Suppressor macrophage (primary cell): ENCODE results near the gene HS6ST1.

ENCODE experiments used
- DNase-seq, 4 experiments: peaks; one replicate each; pipeline ENCODE4 v3.0.0-alpha.2; 2020 to 2022
- total RNA-seq, 17 experiments: gene quantifications; one replicate each; lab custom pipeline; 2026; ENCODE audit warnings: mixed read lengths in 6 of 17, inconsistent platforms in 3 of 17; lab: John Stamatoyannopoulos, UW

The HS6ST1 gene, protein sequence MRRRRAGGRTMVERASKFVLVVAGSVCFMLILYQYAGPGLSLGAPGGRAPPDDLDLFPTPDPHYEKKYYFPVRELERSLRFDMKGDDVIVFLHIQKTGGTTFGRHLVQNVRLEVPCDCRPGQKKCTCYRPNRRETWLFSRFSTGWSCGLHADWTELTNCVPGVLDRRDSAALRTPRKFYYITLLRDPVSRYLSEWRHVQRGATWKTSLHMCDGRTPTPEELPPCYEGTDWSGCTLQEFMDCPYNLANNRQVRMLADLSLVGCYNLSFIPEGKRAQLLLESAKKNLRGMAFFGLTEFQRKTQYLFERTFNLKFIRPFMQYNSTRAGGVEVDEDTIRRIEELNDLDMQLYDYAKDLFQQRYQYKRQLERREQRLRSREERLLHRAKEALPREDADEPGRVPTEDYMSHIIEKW
- total RNA-seq, result 7.6 to 76.0 (median 46.1) reads per million in 17 experiments

DNA sequence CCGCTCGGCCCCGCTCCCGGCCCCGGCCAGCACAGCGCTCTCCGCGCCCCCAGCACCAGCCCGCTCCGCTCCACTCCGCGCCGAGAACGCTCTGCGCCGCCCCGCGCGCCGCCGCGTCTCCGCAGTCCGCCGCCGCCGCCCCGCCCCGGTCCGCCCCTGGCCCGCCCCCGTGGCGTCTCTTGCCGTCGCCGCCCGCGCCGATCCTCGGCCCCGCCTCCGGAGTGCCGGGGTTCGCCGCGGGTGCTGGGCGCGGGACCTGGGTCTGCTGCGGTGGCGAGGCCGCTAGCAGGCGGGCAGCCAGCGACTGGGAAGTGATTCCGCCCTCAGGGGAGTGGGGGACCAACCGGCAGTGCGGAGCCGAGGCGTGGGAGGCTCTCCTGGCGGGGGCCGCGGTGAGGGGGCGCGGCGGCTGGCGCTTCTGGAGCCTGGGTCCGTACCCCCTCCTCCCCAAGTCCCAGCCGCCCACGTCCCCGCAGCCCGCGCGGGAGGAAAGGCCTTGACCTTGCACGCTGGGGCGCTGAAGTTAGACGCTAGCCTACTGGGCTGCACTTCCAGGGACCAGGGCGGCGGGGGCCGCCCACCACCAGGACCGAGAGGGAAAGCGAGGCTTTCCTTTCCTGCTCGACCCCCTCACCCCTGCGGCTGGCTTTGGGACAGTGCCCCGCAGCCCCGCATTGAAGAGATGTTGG lies at the start of gene HS6ST1:
Gene HS6ST1 (minus strand): TSS at position 93 of the 689 bp plus-strand sequence. CDS start 305 bp downstream, outside the sequence.
- DNase-seq, result peak; percentile 87 to 97 (median 92)

GRCh38 chr2:128367601-128368359 lies 49.1 kb upstream of the HS6ST1 start:
- no peak for DNase-seq

GRCh38 chr2:128366713-128367511 lies 48.2 kb upstream of the HS6ST1 start:
- DNase-seq, result no peak

- DNase-seq, result no peak
Measured at GRCh38 chr2:128365217-128365905, 46.7 kb upstream of the HS6ST1 start.

DNA sequence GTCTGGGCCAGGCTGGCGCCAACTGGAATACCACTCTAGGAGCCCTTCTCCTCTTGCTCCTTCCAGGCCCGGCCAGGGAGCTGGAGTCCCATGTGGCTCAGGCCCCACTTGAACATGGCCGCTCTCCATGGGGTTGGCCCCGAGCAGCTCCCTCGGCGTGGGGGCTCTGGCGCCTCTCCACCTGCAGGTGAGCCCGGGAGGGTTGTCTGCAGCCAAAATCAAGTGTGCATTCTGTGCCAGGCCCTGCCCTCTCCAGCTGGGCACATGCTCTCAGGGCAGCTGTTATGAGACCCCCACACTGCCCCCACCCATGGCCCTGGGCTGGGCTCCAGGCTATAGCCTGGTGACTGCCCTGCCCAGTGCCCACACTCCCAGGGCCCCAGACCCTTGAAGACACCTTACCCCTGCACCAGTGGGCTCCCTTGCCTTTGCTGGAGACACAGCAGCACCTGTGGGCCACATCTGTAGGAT lies 45.8 kb upstream of the HS6ST1 start:
- no peak for DNase-seq

DNA sequence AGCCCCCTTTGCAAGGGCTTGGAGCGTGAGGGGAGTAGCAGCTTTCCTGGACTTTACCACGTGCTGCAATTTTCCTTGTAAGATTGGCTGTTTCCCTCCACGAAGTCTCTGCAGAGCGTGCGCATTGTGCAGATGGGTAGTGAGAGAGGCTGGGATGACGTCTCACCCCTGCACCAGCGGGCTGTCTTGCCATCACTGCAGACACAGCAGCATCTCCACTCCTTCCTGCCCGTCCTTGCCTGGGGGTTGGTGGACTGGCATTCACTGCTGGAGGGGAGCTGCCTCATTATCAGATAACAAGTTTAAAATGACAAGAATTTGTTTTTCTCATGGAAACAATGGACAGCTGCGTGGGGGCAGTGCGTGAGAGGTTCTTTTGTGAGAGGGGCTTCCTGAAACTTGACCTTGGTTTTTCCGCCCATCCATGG lies 45.3 kb upstream of the HS6ST1 start:
- DNase-seq, result no peak

GRCh38 chr2:128362889-128363228 lies 44.2 kb upstream of the HS6ST1 start:
- no peak for DNase-seq

DNA sequence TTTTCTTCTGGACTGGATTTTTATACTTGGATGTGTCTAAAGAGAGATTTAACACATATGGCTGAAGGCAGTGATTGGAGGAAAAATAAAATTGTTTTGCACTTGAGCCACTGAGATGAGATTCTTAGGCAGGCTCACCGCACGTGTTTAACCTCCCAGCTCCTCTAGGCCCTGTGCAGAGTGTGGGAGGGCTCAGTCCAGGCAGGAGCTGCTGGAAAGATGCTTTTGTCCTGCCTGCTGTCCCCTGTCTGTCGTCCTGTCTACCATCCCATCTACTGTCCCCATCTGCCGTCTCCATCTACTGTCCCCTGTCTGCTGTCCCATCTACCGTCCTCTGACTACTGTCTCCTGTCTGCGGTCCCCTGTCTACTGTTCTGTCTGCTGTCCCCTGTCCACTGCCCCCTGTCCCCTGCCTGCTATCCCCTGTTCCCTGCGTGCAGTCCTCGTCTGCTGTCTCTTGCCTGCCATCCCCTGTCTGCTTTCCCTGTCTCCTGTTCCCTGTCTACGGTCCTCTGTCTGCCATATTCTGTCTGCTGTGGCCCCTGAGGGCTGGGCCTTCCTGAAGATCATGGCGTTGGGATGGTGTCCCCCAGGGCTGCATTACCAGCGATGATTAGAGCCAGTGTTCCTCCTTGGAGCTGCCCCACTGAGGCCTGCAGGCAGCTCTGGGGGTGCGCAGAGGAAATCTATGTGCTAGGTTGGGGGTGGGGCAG lies 43.7 kb upstream of the HS6ST1 start:
- DNase-seq, result no peak

DNA sequence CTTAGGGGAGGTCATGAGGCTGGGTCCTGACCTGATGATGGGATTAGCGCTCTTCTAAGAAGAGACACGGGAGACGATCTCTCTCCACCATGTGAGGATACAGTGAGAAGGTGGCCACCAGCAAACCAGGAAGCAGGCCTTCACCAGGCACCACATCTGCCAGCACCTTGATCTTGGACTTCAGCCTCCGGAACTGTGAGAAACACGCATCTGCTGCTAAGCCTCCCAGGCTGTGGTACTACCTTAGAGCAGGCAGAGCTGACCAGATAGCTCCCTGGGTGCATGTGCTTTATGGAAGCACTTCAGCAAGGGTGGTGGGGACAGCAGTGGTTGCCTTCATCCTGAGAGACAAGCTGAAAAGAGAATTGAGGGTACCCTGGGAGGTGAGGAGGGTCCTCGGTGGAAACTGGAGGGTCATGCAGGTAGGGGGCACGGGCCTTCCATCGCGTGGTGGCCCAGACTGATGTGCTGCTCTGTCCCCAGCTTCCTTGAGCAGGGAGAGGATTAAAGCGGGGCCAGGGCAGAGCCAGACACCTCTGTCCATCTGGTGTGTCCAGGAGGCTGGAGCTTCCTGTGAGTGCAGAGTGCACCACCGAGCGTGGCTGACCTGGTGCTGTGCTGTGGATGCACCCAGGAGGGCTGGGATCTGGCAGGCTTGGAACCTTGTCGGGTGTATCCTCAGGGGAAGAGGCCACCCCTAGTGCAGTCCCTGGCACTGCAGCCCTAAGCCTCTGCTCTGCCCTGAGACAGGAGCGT lies 42.9 kb upstream of the HS6ST1 start:
- no peak for DNase-seq

DNA sequence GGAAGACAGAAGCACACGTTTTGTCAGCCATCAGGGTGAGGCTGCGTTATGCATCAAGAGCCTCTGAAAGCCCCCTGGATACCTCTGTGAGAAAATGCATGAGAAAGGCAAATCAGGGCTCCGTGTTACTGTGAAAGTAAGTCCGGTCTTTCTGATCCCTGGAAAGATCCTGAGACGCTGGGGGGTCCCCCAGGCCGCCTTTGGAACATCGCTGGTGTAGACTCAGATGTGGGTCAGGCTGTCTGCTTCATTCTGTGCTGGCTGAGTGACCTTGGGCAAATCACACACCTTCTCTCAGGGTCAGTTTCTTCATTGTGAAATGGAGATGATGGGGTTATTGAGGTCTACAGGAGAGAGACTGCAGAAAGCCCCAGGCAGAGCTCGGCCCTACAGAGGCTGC lies 42.0 kb upstream of the HS6ST1 start:
- DNase-seq, result no peak

- no peak for DNase-seq
Measured at GRCh38 chr2:128359841-128360240, 41.2 kb upstream of the HS6ST1 start.

GRCh38 chr2:128358941-128359731 lies 40.5 kb upstream of the HS6ST1 start:
- DNase-seq, result no peak

DNA sequence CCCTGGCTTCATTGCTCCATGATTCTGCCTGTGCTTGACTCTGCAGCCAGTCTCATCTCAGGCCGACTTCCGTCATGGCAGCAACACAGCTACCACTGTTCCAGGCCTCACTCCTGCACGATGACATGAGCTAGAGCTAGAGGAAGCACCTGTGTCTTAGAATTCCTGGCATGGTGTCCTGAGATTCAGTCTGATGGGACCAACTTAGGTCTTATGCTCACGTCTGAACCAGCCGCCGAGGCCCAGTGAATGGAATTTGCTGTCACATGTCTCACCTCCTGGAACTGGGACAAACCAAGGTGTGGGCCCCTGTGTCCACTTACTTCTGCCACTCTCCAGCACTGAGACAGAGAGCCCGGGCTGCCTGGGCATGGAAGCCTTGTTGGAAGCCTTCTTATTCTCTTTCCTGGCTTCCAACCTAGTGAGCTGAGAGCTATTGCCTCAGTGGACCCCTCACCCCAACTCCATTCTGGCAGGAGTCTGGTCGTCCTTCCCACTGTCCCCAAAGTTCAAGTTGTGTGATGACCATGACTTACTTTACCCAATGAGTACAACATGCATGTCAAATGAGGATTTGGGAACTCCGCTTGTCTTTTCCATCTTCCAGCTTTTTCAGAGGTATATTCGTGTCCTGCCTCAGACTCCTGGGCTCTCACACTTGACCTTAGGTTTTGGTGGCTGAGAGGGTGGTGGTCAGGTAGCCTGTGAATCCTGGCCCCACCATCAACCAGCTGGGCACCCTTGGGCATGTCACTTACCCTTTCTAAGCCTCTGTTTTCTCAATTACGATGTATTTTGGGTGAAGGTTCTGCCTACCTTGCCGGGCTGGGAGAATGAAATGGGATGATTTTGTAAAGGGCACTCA lies 39.1 kb upstream of the HS6ST1 start:
- DNase-seq, result no peak

GRCh38 chr2:128356127-128356526 lies 37.5 kb upstream of the HS6ST1 start:
- DNase-seq, result no peak

GRCh38 chr2:128354726-128355470 lies 36.2 kb upstream of the HS6ST1 start:
- DNase-seq, result no peak

GRCh38 chr2:128354161-128354560 lies 35.5 kb upstream of the HS6ST1 start:
- no peak for DNase-seq

DNA sequence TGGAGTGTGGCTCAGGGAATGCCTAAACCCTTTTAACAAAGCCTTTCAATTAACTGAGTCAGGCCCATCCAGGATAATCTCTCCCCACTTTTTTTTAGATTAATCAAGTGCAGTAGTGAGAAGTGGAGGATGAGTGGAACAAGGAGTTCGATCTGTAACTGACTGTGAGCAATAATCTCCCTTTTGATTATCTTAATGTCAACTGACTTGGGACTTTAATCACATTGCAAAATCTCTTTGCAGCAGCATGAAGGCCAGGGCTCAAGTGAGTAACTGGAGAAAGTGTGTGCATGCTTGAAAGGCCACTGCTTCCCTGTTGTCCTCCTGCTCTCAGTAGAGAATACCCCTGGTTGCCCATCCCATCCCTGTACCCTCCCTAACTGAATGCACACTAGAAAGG lies 32.1 kb upstream of the HS6ST1 start:
- DNase-seq, result no peak

DNA sequence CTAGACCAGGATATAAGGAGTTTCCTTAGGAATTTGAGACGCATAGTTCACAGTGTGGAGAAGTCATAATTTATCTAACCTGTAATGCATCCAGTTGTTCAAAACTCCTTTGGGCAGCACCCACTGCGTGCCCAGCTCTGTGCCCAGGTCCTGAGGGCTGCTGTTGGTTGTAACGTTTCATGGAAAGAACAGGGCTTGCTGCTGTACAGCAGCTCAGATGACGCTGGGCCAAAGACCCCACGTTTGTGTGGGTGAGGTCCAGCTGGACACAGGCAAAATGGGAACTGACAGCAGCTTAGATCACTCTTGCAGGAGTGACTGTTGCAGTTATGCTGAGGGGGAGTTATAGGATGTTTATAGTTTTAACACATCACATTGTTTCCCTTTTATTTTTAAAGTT lies 30.0 kb upstream of the HS6ST1 start:
- DNase-seq, result no peak
